Astrocyte of the hippocampus (primary cell): ENCODE measurements around the gene MARCHF6.
"Not testable (repeated sequence)": the region's sequence is repeated elsewhere in the genome, so short reads cannot be mapped to it uniquely, and the experiment has no call there.

Experiments
- DNase-seq: peaks from one replicate; pipeline ENCODE4 v3.0.0; 2011; ENCODE audit warnings: low read depth, low spot score

Gene MARCHF6

DNA sequence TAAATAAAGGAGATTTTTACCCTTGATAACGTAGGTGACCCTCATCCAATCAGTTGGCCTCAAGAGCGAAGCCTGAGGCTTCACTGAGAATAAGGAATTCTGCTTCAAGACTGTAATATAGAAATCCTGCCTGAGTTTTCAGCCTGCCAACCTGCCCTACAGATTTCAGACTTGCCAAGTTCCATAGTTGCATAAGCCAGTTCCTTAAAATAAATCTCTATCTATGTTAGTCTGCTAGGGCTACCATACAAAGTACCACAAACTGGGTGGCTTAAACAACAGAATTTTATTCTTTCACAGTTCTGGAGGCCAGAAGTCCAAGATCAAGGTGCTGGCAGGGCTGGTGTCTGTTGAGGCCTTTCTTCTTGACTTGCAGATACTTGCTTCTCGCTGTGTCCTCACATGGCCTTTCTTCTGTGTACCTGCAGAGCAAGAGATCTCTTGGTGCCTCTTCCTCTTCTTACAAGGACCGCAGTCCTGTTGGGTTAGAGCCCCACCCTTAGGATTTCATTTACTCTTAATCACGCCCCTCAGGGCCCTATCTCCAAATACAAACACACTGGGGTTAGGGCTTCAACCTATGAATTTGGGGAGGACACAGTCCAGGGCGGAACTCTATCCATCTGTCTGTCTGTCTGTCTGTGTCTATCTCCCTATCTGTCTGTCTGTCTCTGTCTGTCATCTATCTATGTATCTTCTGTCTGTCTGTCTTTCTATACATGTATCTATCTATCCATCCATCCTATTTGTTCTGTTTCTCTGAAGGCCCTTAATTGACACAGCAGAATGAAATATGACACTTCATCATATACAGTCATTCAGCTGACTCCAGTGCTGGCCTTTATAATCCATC lies 28.8 kb upstream of the MARCHF6 start:
- no peak for DNase-seq

DNA sequence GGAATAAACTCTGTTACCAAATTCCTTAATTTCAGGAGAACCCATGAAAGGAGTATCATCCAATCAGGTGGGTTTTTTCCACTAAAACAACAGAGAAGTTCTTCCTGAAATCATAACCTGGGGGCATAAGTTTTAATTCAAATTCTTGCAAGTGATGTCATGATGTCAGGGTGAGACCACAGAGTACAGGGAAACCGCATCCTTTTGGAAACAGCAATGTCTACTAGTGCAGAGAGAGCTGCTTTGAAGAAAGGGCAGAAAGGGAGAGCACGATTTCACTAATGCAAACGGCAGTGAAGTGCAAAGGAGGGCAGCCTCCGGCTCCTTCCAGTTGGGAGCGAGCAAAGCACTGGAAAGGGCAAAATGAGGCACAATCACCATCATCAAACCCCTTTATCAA lies 25.2 kb upstream of the MARCHF6 start:
- no peak for DNase-seq

DNA sequence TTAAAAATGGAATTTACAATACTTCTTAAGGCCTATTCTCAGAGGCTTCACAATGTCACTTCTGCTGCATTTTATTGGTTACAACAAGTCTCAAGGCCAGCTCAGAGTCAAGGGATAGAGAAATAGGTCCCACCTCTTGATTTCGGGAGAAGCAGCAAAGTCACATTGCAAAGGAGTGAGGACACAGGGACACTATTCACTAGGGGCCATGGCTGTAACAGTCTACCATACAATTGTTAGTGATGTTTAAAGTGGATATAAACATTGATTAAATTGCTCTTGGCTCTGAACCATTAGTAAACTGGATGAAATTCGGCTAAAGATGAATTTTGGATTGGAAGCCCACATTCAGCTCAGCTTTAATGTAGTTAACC lies 24.1 kb upstream of the MARCHF6 start:
- DNase-seq, result no peak

DNA sequence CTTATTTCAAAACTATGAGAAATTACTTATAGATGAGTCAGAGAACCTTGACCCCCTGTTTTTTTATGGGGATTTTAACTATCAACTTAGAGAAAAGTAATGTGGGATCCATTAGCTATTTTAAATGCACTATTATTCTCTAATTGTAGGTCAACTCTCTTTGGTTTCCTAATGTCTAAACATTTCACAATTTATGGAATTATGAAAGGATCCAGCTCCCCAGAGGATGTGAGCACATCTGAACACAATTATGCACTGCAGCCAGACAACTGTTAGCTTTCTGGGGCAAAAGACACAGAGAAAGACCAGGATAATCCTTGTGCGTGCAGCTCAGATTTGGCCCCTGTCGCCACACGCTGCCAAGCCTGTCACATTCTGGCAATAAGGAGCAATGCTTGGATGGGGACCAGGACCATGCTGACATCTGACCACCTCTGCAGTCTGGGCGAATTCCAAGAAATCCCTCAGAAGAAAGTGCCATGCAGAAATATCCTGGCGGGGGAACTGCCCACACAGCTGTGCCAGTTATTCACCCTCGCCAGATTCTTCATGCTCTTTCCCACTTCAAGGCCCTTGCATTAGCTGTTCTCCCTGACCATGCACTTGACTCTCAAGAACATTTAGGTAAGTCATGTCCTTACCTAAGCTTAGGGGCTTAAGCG lies 23.5 kb upstream of the MARCHF6 start:
- peak; percentile 67 for DNase-seq

DNA sequence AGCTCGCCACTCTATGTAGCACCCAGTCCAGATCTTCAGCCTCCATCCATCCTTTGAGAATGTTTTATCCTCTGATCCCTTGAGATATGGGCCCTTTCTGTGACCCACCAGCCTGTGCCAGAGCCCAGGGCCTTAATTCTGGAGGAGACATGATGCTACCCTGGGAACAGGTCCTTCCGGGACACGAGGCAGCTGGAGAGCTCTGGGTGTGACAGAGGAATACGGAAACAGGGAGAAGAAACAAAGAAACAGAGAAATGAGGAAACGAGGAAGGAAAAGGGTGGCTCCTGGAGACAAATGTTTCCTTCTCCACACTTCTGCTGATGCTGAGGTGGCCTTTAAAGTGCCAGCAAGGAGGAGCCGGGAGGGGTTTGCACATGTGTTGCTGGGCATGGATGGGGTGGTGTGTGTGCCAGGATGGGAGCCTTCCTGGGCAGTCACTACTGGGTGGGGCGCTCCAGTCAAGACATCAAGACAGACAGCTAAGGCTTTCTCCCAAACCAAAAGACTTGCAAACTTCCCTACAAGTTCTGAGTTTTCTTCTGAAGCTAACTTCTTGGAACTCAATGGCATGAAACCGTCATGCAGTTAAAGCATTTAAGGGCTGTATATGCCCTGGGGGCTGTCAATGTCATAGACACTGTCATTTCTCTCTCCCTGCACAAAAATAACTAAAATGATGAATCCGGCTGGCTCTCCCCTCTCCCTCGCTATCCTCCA lies 22.8 kb upstream of the MARCHF6 start:
- no peak for DNase-seq

DNA sequence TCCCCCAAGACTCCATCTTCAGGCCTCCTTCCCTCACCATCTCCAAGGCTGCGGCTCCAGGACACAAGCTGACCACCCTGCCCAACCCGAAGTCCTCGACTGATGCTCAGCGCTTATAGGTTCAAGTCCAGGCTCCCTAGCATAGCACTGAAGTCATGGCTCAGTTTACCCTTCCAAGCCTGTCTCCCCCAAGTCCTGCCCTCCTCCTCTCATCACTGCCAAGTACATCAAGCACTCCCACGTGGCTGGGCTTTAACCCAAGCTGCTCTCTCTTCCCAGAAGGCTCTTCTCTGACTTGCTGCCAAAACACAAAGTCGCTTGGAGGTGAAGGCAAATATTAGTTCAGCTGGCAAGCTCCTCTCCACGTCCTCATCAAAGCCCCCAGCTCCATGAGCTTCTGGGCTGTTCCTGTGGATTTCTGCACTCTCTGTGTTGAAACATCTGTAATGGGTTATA lies 22.1 kb upstream of the MARCHF6 start:
- DNase-seq, result peak; percentile 72

DNA sequence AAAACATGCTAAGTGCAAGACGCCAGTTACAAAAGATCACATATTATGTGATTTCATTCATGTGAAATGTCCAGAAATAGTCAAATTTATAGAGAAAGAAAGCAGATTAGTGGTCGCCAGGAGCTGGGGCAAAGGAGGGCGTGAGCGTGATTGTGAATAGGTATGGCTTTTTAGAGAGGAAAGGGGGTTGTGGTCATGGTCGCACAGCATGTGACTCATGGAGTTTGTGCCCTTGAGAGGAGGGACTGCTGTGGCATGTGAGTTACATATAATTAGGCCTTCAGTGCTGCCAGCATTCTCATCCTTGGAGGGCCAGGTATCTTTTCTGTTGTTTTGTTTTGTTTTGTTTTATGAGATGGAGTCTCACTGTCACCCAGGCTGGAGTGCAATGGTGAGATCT lies 21.2 kb upstream of the MARCHF6 start:
- DNase-seq, result no peak

DNA sequence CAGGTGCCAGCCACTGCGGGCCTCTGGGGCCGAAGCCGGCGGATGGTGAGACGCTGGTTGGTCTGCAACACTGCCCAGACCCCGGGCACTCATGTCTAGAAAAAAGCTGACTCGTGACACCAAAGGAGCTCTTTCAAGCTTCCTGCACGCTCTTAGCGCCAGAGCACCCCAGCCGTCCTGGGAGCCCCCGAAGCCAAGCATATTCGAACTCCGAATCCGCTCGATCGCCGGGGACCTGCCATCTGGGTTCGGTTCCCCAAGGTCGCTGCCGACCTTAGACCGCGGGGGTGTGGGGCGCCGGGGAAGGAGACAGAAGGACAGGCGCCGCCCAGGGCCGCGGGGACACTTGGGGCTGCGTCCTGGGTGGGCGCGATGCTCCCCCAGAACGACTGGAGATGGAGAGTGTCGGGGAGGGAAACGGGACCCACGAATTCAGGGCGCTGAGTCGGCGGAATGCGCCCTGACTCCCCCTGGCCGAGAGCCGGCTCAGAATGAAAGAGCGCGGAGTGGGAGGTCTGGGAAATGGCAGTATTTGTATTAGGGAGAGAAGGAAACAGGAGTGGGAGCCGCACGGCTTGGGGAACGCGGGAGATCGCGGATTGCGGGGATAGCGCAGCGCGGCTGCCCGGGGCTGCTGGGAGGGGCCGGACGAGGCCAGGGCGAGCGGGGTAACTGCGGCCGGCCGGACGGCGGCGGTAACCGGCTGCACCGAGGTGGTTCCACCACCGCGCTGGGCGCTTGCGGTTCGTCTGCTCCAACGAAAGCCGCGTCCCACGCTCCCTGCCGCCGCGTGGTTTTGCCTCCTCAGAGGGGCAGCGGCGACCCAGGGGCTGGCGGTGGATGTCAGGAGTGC lies 20.1 kb upstream of the MARCHF6 start:
- peak; percentile 72 for DNase-seq

DNA sequence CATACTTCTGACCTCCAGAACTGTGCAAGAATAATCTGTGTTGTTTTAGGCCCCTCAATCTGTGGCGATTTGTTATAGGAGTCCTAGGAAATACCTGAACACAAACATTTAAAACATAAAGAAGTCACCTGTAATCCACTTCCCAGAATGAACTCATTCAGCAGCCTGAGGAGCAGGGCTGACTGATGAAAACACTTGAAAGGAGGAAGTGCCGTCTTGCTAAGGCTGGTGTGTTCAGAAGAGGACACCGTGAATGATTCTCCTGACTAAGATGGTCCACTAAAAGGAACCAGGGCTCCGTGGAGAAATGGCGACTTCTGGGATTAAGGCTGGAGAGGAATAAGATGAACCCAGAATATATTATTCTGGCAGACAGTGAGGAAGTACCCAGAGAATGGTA lies 18.7 kb upstream of the MARCHF6 start:
- no peak for DNase-seq

DNA sequence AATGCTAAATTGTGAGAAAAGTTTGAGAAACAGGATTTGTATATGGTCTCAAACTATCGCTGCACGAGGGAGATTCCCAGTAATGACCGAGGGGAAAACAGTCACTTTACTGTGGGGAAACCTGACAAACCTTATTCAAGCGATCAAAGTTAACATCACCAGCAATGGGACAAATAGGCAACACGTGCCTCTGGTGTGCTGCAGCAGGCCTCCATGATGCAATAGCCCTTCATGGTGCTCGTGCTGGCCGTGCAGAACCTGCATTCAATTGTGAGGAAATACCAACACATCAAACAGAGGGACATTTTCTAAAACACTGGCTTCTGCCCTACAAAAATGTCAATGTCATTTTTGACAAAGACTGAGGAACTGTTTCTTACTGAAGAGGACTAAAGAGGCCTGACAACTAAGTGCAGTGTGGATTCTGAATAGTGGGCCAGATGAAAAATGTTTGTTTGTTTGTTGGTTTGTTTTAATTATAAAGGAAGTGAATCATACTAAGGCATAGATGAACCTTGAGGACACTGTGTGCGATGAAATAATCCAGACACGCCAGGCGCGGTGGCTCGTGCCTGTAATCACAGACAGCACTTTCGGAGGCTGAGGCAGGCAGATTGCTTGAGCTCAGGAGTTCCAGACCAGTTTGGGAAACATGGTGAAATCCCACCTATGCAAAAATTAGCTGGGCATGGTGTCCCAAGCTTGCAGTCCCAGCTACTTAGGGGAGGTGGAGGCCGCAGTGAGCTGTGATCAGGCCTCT lies 17.6 kb upstream of the MARCHF6 start:
- no peak for DNase-seq

DNA sequence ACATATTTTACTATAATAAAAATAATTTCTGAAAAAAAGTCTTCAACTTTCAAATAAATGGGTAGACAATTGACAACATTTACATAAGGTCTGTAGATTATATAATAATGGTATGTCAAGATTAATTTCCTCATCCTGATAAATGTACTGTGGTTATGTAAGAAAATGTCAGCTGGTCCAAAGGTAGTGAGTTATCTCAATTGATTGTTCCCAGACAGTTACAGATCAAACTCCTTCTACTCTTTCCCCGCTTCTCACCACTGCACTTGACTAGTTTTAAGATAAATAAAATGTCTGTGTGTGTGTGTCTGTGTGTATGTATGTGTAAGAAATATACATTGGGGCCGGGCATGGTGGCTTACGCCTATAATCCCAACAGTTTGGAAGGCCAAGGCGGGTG lies 16.4 kb upstream of the MARCHF6 start:
- no peak for DNase-seq

DNA sequence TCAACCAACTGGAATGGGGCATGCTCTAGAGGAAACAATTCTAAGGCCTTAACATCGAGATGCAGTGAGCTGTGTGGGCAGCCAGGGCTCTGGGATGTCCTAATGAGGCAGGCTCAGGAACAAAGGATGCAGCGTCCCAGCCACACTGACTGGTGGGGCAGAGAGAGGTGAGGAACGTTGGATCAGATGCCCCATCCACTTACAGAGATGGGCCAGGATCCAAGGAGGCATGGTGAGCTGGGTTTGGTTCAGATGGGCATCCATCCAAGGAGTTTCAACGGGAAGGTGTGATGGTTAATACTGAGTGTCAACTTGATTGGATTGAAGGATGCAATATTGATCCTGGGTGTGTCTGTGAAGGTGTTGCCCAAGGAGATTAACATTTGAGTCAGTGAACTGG lies 15.5 kb upstream of the MARCHF6 start:
- no peak for DNase-seq

DNA sequence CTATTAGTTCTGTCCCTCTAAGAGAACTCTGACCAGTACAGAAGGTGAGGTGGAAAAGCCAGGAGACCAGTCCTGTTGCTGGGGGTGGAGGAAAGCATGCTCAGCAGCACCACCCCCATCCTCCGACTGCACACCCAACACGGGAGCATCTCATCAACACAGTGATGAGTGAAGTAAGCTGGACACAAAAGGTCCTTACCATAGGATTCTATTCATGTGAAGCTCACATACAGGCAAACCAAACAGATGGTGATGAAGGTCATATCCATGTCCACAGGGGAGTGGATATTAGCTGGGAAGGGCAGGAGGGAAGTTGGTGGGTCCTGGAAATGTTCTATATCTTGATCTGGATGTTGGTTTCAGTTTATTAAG lies 14.8 kb upstream of the MARCHF6 start:
- DNase-seq, result no peak

DNA sequence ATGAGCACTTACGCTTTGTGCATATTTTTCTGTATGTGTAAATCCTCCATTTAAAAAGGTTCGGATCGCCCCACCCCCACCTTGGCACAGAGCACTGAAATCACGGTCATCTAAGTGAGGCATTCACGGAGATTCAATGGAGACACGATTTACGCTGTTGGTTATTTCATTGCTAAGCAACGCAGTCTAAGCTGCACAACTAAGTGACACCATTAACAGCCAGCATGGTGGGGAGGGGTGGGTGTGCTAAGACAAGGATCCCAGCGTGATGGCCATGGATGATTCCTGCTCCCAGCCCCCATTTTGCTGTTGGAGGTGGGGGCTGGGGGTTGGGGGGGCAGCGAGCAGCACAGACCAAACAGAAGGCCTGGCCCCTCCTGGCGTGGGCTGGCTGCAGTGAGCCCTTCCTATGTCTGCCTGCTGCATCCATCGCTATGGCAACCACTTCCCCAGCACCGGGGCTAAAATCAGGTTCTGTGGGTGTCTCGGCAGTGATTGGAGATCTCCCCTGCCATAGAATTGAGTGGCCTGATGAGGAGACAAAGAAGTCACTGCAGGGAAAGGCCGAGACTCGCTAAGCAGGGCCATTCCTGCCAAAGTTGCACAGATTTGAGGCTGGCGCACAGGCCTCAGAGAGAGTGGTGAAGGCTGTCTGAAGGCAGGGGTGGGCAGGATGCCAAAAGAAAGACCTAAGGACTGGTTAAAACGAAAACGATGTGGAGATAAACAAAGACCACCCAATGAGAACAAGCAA lies 14.3 kb upstream of the MARCHF6 start:
- peak; percentile 65 for DNase-seq

DNA sequence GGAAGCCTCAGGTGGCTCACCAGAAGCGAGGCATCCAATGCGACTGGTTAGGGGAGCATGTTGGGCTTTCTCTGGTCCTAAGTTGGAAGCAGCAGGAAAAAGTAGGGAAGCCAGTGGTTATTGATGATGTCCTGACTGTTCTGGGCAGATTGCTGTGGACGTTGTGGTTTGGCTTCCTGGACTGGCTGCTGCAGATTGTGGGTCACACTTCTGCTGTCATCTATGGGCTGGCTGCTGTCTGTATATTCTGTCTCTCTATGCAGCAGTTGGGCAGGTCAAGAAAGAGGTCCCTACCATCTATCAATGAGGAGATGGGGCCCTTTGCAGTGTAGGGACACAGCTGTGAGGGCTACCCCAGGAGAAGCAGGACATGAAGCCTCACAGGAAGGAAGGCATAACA lies 13.5 kb upstream of the MARCHF6 start:
- no peak for DNase-seq

DNA sequence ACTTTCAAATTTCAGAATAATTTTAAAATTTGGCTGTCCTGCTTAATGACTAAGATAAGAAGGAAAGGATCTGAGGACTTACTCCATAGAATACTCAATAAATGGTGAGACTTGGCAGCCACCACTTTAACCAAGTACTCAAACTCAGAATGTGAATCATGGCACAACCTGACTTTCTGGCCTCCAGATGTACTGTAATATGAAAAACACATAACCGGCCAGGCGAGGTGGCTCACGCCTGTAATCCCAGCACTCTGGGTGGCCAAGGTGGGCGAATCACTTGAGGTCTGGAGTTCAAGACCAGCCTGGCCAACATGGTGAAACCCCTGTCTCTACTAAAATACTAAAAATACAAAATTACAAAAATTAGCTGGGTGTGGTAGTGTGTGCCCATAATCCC lies 10.0 kb upstream of the MARCHF6 start:
- no peak for DNase-seq

DNA sequence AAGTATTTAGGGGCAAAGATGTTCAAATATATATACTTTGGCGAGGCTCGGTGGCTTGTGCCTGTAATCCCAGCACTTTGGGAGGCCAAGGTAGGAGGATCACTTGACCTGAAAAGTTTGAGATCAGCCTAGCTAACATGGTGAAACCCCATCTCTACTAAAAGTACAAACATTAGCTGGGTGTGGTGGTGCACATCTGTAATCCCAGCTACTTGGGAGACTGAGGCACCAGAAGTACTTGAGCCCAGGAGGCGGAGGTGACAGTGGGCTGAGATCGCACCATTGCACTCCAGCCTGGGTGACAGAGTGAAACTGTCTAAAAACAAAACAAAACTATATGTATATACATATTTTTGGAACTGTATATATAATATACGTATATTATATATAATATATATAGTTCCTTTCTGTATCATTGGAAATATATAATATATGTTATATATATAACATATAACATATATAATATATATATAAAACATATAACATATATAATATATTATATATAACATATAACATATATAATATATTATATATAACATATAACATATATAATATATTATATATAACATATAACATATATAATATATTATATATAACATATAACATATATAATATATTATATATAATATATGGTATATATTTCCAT lies 8.9 kb upstream of the MARCHF6 start:
- not testable (repeated sequence) for DNase-seq

DNA sequence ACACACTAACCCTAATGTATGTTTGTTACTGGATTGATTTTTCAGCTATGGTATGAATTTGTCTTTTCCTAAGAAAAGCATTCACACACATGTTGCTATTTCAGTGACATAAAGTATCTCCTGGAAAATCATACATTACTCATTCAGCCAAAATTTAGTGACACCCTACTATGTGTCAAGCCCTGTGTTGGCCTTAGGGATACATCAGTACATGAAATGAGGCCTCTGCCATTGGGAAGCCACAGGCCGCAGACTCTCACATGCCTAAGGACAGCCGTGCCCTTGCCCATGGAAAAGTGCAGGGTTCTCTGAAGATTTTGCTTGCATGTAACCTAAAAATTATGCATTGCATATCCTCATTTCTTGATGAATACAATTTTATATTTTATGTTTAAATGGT lies 5.2 kb upstream of the MARCHF6 start:
- DNase-seq, result no peak

DNA sequence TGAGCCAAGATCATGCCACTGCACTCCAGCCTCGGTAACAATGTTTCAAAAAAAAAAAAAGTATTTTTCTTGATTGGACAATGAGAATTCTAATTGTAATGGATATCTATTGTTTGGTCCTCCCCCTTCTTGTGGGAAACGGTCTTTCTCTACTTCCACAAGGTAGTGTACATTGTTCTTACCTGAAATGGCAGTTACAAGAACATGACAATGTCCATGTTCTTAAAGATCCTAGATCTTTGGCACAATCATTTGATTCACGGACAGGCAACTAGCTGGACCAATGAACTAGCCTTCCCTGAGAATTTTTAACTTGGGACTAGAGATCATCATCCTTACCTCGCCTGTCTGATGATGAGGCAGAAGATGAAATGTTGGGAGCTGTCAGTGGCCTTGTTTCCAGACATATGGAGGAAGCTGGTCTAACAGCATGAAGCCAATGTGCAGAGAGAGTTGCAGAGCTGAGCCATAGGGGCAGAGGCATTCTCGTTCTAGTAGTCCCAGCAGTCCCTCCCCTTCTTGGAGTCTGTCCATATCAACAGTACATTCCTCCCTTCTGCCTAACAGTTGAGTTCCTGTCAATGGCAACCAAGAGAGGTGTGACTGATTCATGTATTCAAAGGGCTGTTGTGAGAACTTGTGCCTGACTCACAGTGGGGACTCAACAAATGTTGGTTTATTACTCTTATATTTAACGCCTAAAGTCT lies 2.1 kb upstream of the MARCHF6 start:
- peak; percentile 90 for DNase-seq
